Measurements from ENCODE around the gene DEPDC4.
"Not testable (repeated sequence)": the region's sequence is repeated elsewhere in the genome, so short reads cannot be mapped to it uniquely, and the experiment has no call there.

DNA sequence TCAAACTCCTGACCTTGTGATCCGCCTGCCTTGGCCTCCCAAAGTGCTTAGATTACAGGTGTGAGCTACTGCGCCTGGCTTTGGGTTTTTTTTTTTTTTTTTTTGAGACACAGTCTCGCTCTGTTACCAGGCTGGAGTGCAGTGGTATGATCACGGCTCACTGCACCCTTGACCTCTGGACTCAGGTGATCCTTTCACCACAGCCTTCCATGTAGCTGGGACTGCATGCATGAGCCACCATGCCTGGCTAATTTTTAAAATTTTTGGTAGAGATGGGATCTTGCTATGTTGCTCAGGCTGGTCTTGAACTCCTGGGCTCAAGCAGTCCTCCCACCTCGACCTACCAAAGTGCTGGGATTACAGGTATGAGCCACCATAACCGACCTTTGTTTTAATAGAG lies 44.7 kb downstream of the DEPDC4 start:
- TF ChIP-seq, protein P1, sequence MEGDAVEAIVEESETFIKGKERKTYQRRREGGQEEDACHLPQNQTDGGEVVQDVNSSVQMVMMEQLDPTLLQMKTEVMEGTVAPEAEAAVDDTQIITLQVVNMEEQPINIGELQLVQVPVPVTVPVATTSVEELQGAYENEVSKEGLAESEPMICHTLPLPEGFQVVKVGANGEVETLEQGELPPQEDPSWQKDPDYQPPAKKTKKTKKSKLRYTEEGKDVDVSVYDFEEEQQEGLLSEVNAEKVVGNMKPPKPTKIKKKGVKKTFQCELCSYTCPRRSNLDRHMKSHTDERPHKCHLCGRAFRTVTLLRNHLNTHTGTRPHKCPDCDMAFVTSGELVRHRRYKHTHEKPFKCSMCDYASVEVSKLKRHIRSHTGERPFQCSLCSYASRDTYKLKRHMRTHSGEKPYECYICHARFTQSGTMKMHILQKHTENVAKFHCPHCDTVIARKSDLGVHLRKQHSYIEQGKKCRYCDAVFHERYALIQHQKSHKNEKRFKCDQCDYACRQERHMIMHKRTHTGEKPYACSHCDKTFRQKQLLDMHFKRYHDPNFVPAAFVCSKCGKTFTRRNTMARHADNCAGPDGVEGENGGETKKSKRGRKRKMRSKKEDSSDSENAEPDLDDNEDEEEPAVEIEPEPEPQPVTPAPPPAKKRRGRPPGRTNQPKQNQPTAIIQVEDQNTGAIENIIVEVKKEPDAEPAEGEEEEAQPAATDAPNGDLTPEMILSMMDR (IDR thresholded peaks at IDR 0.05; ENCODE audit: insufficient read depth, low read depth, low read length): not testable (repeated sequence)
- TF ChIP-seq EZH2 (IDR thresholded peaks at IDR 0.05; ENCODE audit: insufficient read depth, low read length): not testable (repeated sequence)

All from astrocyte (in vitro differentiated cells and primary cell).